Measurements from ENCODE around the gene ANP32A.

Gene ANP32A

GRCh38 chr15:68797599-68798345 is 22.9 kb downstream of the ANP32A start:
- DNase-seq: peak; percentile 23
- ATAC-seq: peak; percentile 52

DNA sequence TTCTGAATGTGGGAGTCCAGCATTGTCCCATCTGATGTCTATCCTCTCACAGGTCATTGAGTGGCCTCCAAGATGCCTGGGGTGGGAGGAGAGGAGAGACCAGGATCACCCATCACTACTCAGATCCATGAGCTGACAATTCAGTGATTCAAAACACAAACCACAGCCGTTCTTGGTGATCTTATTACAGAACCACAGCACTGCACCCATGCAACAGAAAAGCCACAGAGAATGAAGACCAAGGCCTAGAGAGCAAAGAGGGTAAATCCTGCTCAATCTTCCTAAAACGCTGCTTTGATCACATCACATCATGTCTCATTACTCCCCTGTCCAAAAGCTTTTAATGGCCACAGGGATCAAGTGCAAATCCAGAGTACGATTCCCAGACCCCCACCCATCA is 23.5 kb downstream of the ANP32A start:
- DNase-seq: peak; percentile 28

DNA sequence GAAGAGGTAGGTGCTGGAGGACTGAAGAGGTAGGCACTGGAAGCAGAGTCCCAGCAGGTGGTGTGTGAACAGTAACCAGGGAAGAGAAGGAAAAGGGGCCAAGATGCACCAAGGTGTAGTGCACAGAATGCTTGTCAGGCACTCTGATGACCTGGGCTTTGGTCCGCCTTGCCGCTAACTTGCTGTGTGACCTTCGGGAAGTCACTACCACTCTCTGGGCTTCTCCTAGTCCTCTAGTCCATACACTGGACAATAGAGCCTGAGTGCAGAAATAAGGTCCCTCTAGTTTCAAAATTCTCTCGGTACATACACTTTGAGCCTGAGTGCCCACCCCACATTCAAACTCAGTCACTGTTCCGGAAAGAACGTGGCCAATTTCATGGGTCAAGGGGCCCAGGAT is 24.1 kb downstream of the ANP32A start:
- ATAC-seq: no peak
- DNase-seq: no peak

More for the DNA sequence above, 23.5 kb downstream of the ANP32A start:
- peak; percentile 70 for ATAC-seq

DNA sequence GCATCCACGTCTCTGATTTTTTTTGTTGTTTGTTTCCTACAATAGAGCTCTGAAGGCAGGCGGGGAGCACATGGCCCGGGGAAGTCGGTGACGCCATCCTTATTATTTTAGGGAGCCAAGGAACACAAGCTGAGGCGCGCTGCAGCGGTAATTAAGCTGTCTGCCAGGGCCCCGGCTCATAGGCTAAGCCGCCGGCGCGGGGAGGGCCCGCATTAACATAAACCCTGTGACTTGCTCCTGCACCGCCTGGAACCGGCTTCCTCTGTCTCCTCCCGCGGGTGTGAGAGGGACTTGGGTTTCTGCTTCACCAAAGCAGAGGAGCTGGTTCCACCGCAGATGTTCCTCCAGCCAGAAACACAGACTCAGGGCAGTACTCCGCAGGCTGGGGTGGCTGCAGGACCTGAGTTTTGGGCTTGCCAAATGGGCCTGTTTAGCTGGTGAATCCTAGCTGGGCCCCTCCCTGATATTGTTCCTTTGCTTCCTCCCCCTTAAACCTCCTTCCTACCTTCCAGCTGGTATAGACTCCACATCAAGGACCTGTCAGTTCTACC is 25.3 kb downstream of the ANP32A start:
- DNase-seq (peak; percentile 74), ATAC-seq (peak; percentile 32)

DNA sequence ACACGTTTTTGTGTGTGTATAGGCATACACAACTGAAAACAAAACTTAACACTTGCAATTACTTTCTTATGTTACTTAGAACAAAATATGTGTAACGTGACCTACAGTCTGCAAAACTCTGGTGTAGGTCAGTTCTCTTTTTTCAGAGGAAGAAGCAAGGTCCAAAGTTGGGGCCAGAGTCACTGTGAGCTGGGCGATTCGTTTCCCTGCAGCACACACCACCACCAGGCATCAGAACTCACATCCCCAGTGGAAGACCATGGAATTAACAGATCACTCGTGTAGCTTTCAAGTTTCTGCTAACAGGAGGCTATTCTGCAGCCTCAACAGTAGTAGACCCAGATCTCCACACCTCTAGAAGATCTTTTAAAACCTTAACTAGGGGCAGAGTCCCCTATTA is 25.8 kb downstream of the ANP32A start:
- no peak for ATAC-seq
- no peak for DNase-seq

DNA sequence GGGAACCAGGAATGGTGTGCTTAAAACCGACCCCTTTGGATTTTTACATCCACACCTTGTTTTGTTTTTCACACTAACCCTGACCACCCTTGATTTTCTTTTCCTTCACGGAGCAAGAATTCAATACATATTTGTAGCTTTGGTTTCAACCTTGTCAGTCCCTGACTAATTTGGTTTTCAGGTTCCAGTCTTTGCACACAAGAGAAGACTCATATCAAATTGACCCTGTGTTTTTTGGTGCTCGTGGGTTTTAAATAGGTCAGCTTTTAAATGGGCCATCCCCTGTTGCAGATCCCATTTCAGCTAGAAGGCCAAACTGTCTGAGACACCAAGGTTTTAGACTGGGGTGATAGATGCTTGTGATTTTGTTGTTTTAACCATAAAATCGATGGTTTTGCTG is 26.4 kb downstream of the ANP32A start:
- no peak for ATAC-seq
- DNase-seq: no peak

GRCh38 chr15:68793776-68794175 is 26.9 kb downstream of the ANP32A start:
- DNase-seq: no peak
- ATAC-seq: no peak

GRCh38 chr15:68792901-68793766 is 27.6 kb downstream of the ANP32A start:
- ATAC-seq: no peak
- no peak for DNase-seq

DNA sequence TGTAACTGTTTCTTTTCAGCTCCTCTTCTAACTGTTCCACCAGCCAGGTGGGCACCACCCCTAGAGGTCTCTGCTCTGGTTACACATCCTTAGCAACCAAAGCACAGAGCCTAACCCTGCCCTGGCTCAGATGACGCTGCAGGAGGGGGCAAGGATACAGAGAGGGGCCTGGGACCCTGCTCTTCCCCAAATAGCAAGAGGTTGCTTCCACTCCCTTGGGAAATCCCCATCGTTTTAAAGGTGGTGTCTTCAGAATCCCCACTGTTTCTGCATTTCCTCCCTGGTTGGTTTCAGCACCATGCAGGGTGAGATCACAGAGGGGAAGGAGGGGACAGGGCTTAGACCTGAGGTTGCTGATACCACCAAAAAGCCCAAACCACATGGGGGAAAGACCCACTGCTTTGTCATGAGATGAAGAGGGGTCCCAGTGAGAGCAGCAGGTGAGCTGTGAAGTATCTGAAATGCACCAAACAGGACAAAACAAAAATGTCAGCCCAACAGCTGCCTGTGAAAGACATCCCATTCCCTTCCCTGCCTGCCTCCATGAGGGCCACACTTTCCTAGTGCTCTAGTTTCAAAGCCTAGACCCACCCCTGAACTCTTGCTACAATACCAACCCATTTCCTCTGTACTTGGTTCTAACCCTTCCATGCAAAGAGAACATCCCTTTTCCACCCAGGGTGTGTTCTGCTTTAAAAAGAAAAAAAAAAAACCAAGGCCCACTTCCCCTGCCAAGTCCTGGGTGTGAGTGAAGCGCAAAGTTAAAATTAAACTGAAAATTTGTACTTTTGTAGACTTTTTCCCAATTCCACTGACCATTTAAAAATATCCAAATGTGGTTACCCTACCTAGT is 29.0 kb downstream of the ANP32A start:
- peak; percentile 89 for ATAC-seq
- DNase-seq: peak; percentile 68

DNA sequence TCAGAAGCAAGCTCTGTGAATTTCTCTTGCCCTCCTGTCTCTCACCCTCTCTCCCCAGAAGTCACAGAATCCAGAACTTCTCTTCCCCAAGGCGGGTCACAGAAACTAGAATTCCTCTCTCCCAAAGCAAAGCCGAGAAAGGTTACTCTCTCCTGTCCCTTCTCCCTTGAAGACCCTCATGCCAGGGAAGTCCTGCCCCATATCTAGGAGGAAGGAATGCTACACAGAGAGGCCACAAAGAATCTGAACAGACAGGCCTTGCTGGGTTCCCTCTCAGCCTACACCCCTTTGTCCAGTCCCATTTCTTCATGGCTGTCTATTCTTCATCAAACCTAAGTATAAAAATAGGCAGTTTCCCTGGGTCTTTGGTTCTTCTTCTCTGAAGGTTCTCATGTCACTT is 29.8 kb downstream of the ANP32A start:
- no peak for DNase-seq
- no peak for ATAC-seq

- no peak for ATAC-seq
- DNase-seq: no peak
Observed at GRCh38 chr15:68790242-68790575, 30.5 kb downstream of the ANP32A start.

GRCh38 chr15:68789534-68790241 is 31.0 kb downstream of the ANP32A start:
- no peak for ATAC-seq
- no peak for DNase-seq

DNA sequence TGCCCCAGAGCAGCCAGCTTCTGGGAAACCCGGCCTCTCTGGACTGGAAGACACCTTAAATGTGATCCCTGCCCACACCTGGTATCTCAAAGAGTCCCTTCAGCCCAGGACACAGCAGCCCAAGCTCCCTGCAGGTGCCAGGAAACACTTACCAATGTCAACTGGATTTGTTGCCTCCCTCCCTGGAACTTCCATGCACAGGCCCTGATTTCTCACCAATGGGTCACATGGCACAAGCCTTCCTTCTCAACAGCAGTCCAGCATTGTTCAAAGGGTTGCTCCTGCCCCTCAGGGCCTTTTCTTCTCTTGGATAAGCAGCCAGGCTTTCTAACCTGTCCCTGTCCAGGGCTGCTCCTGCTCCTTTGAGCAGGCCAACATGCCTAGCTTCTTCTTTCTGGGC is 31.6 kb downstream of the ANP32A start:
- no peak for DNase-seq
- ATAC-seq: no peak

DNA sequence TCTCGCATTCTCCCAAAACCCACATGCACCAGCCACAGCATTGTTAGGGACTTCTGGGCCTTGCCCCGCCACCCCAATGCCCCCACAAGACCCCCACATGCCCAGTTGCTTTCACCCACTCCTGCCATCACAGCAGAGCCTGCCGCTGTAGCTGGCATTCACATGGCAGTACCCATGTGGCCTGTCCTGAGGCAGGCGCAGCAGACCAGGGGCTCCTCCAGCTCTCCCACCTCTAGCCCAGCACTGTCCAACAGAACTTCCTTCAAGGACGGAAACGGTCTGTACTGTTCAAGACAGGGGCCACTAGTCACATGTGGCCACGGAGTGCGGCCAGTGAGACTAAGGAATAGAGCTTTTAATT is 32.5 kb downstream of the ANP32A start:
- DNase-seq: no peak
- ATAC-seq: no peak

DNA sequence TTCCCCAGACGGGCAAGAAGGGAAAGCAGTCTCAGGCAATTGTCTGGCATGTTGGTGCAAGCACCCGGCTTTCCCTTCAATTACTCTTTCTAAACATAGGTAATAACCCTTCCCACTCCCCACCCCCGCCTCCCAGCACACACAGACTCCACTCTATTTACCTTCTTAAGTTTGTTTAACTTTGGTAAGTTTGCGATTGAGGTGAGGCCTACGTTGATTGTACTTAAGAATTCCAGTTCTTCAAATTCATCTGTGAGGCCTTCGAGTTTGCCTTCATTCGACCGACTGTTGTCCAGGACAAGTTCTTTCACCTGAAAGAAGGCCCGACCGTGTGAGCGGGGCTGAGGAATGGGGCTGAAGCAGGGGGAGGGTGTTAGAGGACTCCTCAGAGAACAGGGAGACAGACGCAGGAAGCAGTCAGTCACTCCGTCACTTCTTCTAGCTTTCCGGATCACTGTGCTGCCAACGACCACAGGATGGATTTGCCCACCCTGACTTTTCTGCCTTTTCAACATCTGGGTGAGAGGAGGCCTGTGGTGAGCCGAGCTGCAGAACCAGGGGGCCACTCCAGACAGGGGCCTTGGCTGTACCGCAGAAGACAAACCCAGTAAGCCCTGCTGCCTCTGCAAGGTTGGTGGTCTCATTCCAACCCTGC is 33.0 kb downstream of the ANP32A start:
- no peak for DNase-seq
- ATAC-seq: no peak

DNA sequence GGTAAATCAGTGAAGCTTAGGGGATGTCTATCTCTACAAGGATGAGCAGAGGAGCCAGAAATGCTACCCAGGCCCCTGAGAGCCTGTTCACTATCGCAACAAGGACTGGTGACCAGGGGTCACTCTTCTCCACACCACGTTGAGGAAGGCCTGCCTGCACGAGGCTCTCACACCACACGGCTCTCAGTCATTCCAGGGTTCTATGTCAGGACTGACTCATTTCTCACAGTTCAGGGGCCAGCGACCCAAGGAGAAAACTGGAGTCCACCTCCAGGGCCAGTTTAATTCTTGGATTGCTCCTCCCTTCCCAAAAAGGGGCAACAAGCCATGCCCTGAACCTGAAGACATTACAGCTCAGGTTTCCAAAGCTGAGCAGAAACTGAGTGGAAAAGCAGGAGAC is 33.9 kb downstream of the ANP32A start:
- DNase-seq (no peak), ATAC-seq (no peak)

DNA sequence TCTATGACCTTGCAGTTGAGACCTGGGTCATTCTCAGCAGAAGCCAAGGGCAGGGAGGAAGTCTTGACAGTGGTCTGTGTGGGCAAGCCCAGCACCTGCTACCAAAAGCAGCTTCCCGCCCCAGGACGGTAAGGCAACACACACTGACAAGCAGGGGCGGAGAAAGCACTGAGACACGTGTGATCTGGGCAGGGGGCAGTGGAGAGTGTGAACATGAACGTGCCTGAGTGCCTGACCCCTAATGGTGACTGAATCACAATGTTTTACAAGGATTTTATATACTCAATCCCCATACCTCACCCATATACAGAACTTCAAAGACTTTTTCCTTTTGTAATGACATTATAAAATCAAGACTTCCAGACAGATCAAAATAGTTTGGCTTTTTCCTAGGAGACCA is 35.2 kb downstream of the ANP32A start:
- ATAC-seq (no peak), DNase-seq (no peak)

DNA sequence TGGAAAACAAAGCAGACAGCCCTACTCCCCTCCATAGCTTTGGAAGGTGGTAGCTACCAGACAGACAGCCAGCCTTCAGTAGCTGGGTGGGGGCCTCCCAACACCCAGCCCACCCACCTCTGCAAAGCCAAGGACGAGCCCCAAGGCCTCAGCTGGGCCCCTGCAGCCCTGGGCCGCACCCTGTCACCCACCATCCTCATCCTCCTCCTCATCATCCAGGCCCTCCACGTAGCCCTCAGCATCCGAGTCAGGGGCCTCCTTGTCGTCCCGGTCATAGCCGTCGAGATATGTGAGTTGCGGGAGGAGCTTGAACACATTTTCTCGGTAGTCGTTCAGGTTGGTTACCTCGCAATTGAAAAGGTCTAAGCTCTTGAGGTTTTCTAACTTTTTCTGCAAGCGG is 36.5 kb downstream of the ANP32A start:
- ATAC-seq (no peak), DNase-seq (no peak)

DNA sequence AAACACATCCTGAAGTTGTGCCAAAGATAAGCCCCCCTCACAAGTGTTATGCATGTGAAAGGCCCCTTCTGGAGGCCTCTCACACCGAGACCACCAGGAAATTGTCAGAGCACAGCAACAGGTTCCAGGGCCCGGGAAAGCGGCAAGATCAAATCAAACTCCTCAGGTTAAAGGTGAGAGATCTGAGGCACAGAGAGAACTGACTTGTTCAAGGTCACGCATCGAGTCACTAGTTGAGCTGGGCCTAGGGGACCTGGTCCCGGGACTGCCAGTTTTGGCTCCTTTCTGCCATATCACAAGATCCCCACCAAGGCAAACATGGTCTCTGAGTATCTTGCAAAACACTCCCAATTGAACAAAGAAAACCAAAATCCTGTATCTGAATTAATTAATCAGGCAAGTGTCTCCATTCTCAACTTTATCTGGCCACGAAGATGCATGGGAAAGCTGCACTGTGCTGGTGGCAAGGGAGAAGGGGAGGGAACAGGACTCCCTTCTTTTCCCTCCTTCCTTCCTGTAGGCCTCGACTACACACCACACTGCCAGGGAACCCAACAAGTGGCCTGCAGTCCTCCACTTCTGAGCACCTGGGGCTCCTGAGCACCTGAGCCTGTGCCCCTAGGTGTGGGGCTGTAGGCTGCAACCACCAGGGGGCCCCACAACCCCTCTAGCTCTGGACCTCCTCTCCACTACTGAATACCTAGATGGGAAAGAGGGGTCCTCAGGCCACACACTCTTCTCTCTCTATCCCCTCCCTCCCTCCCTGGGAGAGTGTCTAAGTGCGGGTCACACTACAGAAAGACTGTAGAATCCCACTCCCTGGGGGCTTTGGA is 37.3 kb downstream of the ANP32A start:
- peak; percentile 69 for DNase-seq
- ATAC-seq: peak; percentile 75

- no peak for ATAC-seq
- DNase-seq: no peak
Observed at GRCh38 chr15:68782589-68783161, 38.0 kb downstream of the ANP32A start.
